HepG2 (cell line): ENCODE measurements around the gene ATP5F1C. TPM values are rescaled to one million over a fixed set of nuclear protein-coding genes. Genes with fewer than 3 reads are reported as not detected.
"Not testable (repeated sequence)": the region's sequence is repeated elsewhere in the genome, so short reads cannot be mapped to it uniquely, and the experiment has no call there.

Experiments used
- FOXA3 ChIP-seq: IDR thresholded peaks from 2 replicates; pipeline ENCODE4 v1.6.1; 2016; ENCODE audit warnings: missing genetic modification reagents, missing compliant biosample characterization
- FOXP1 ChIP-seq, 2 experiments: fragments of 450-650 bp in 1 of 2; IDR thresholded peaks; 2 replicates each; pipeline ENCODE4 v1.6.1; 2017 to 2018; ENCODE audit warnings: antibody characterized with exemption in 1 of 2
- GATAD2A ChIP-seq: IDR thresholded peaks from 2 replicates; pipeline ENCODE4 v1.6.1; 2016
- HNF4A ChIP-seq: sonication (generic); formaldehyde crosslinking; IDR thresholded peaks from 2 replicates; pipeline ENCODE4 v1.4.0; 2020; ENCODE audit warnings: missing genetic modification reagents
- NR2F6 ChIP-seq, 2 experiments: IDR thresholded peaks; 2 replicates each; pipeline ENCODE4 v1.6.1; 2016; ENCODE audit warnings: antibody characterized with exemption in 1 of 2, mild to moderate bottlenecking in 1 of 2
- RARA ChIP-seq: IDR thresholded peaks from 2 replicates; pipeline ENCODE4 v1.6.1; 2016; ENCODE audit warnings: missing genetic modification reagents, missing compliant biosample characterization
- RXRA ChIP-seq: sonication (generic); formaldehyde crosslinking; IDR thresholded peaks from 2 replicates; pipeline ENCODE4 v1.5.1; 2020; ENCODE audit warnings: missing genetic modification reagents
- RXRB ChIP-seq: IDR thresholded peaks from 2 replicates; pipeline ENCODE4 v1.6.1; 2016; ENCODE audit warnings: borderline replicate concordance, missing genetic modification reagents, missing compliant biosample characterization
- SIX1 ChIP-seq: sonication (generic); formaldehyde crosslinking; IDR thresholded peaks from 2 replicates; pipeline ENCODE4 v1.4.0; 2020; ENCODE audit warnings: missing genetic modification reagents, borderline replicate concordance
- TCF12 ChIP-seq, 2 experiments: fragments of 450-650 bp in 1 of 2; sonication (generic) in 1 of 2; formaldehyde crosslinking in 1 of 2; IDR thresholded peaks; 2 replicates each; pipeline versions ENCODE4 v1.6.1 to v1.8.0; 2017 to 2022; ENCODE audit warnings: antibody characterized with exemption in 1 of 2, mild to moderate bottlenecking in 1 of 2, missing genetic modification reagents in 1 of 2, moderate library complexity in 1 of 2
- THRA ChIP-seq: sonication (generic); formaldehyde crosslinking; IDR thresholded peaks from 2 replicates; pipeline ENCODE4 v1.4.0; 2020; ENCODE audit warnings: missing genetic modification reagents, borderline replicate concordance
- ZBTB3 ChIP-seq: sonication (generic); formaldehyde crosslinking; IDR thresholded peaks from 2 replicates; pipeline ENCODE4 v1.4.0; 2020; ENCODE audit warnings: low read depth, mild to moderate bottlenecking, moderate library complexity, missing genetic modification reagents, borderline replicate concordance
- ZBTB43 ChIP-seq: sonication (generic); formaldehyde crosslinking; conservative IDR thresholded peaks from 2 replicates; pipeline ENCODE4 v1.4.0; 2020; ENCODE audit warnings: missing genetic modification reagents
- ZNF292 ChIP-seq: sonication (generic); formaldehyde crosslinking; IDR thresholded peaks from 2 replicates; pipeline ENCODE4 v1.8.1; 2022; ENCODE audit warnings: mild to moderate bottlenecking, low read depth, missing genetic modification reagents, borderline replicate concordance
- ZNF501 ChIP-seq: sonication (generic); formaldehyde crosslinking; IDR thresholded peaks from 2 replicates; pipeline ENCODE4 v1.5.1; 2020; ENCODE audit warnings: mild to moderate bottlenecking, moderate library complexity, missing genetic modification reagents
- polyA plus RNA-seq, 8 experiments: library from polyadenylated mRNA; depleted of rRNA in 3 of 8; stranded (reverse) in 7 of 8; unstranded in 1 of 8; fragments of >200 nt; fragmentation: Illumina TruSeq in 4 of 8; extraction: Trizol in 4 of 8; gene quantifications; 2 replicates each; pipeline versions ENCODE4 v1.2.1 to v1.2.3, GENCODE V29; 2011 to 2016; ENCODE audit warnings: low read depth in 4 of 8, missing spikeins in 1 of 8, mixed read lengths in 1 of 8; ENCODE audit not compliant: insufficient read depth in 1 of 8
- total RNA-seq, 5 experiments: library from RNA; depleted of rRNA; stranded (reverse); fragments of >200 nt; fragmentation: Illumina TruSeq; extraction: Trizol; gene quantifications; 2 replicates each; pipeline ENCODE4 v1.2.3, GENCODE V29; 2016; ENCODE audit warnings: low read depth in 1 of 5
- TF ChIP-seq, protein P1 (sequence below): sonication (generic); formaldehyde crosslinking; IDR thresholded peaks from 2 replicates; pipeline ENCODE4 v1.5.0; 2020; ENCODE audit warnings: mild to moderate bottlenecking, missing genetic modification reagents
- TF ChIP-seq, protein P2 (sequence below): sonication (generic); formaldehyde crosslinking; IDR thresholded peaks from 2 replicates; pipeline ENCODE4 v1.4.0; 2020; ENCODE audit warnings: mild to moderate bottlenecking, missing genetic modification reagents, borderline replicate concordance

The ATP5F1C gene
- total and polyA plus RNA-seq, 2 of the 13 experiments (the other 11 are each of a cell fraction or from before 2014, with no cell fraction given) = 407 to 416 TPM

DNA sequence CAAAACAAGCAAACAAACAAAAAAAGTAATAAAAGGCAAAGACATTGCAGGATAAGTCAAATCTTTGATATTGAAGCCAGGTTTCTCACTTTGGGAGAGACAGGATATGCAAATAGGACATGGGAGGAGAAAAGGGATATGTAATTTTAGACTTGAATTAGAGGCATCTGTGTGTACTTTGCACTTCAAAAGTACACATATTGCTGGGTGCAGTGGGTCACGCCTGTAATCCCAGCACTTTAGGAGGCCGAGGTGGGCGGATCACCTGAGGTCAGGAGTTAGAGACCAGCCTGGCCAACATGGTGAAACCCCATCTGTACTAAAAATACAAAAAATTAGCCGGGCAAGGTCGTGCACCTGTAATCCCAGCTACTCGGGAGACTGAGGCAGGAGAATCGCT is 23.8 kb downstream of the ATP5F1C start (continued):
- TF ChIP-seq FOXA3 = peak; percentile 65
- 0 out of 2 replicates have a peak, but pooled peaks have one; percentile 42 for TF ChIP-seq ZBTB43 (CRISPR knock-in tag)
- TF ChIP-seq ZNF292 (CRISPR knock-in tag) = 0 out of 2 replicates have a peak, but pooled peaks have one; percentile 37
- TF ChIP-seq, protein P1, sequence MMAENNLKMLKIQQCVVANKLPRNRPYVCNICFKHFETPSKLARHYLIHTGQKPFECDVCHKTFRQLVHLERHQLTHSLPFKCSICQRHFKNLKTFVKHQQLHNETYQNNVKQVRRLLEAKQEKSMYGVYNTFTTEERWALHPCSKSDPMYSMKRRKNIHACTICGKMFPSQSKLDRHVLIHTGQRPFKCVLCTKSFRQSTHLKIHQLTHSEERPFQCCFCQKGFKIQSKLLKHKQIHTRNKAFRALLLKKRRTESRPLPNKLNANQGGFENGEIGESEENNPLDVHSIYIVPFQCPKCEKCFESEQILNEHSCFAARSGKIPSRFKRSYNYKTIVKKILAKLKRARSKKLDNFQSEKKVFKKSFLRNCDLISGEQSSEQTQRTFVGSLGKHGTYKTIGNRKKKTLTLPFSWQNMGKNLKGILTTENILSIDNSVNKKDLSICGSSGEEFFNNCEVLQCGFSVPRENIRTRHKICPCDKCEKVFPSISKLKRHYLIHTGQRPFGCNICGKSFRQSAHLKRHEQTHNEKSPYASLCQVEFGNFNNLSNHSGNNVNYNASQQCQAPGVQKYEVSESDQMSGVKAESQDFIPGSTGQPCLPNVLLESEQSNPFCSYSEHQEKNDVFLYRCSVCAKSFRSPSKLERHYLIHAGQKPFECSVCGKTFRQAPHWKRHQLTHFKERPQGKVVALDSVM (CRISPR knock-in tag) = 0 out of 2 replicates have a peak, but pooled peaks have one; percentile 30
- TF ChIP-seq, protein P2, sequence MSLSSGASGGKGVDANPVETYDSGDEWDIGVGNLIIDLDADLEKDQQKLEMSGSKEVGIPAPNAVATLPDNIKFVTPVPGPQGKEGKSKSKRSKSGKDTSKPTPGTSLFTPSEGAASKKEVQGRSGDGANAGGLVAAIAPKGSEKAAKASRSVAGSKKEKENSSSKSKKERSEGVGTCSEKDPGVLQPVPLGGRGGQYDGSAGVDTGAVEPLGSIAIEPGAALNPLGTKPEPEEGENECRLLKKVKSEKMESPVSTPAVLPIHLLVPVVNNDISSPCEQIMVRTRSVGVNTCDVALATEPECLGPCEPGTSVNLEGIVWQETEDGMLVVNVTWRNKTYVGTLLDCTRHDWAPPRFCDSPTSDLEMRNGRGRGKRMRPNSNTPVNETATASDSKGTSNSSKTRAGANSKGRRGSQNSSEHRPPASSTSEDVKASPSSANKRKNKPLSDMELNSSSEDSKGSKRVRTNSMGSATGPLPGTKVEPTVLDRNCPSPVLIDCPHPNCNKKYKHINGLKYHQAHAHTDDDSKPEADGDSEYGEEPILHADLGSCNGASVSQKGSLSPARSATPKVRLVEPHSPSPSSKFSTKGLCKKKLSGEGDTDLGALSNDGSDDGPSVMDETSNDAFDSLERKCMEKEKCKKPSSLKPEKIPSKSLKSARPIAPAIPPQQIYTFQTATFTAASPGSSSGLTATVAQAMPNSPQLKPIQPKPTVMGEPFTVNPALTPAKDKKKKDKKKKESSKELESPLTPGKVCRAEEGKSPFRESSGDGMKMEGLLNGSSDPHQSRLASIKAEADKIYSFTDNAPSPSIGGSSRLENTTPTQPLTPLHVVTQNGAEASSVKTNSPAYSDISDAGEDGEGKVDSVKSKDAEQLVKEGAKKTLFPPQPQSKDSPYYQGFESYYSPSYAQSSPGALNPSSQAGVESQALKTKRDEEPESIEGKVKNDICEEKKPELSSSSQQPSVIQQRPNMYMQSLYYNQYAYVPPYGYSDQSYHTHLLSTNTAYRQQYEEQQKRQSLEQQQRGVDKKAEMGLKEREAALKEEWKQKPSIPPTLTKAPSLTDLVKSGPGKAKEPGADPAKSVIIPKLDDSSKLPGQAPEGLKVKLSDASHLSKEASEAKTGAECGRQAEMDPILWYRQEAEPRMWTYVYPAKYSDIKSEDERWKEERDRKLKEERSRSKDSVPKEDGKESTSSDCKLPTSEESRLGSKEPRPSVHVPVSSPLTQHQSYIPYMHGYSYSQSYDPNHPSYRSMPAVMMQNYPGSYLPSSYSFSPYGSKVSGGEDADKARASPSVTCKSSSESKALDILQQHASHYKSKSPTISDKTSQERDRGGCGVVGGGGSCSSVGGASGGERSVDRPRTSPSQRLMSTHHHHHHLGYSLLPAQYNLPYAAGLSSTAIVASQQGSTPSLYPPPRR (CRISPR knock-in tag) = peak; percentile 54; the same call in 1 of the 2 replicates
- TF ChIP-seq GATAD2A = peak; percentile 26; the same call in 1 of the 2 replicates
- TF ChIP-seq ZBTB3 (CRISPR knock-in tag) = peak; percentile 61; the same call in 1 of the 2 replicates
- 0 out of 2 replicates have a peak, but pooled peaks have one; percentile 14 for TF ChIP-seq NR2F6 (IDR thresholded peaks at IDR 0.05)
- TF ChIP-seq NR2F6 (CRISPR knock-in tag; IDR thresholded peaks at IDR 0.05) = peak; percentile 63
- peak; percentile 72 for TF ChIP-seq HNF4A (CRISPR knock-in tag)
- TF ChIP-seq FOXP1 (IDR thresholded peaks at IDR 0.05) = 0 out of 2 replicates have a peak, but pooled peaks have one; percentile 53
- TF ChIP-seq FOXP1 (CRISPR knock-in tag; IDR thresholded peaks at IDR 0.05); TCF12 (IDR thresholded peaks at IDR 0.05): not testable (repeated sequence)
- TF ChIP-seq SIX1 = peak; percentile 73
- TF ChIP-seq RXRA (CRISPR knock-in tag) = peak; percentile 84; the same call in 1 of the 2 replicates
- TF ChIP-seq ZNF501 (CRISPR knock-in tag) = peak; percentile 42; the same call in 1 of the 2 replicates
- TF ChIP-seq RXRB (CRISPR knock-in tag) = peak; percentile 65; the same call in 1 of the 2 replicates
- peak; percentile 76 for TF ChIP-seq RARA
- TF ChIP-seq THRA = peak; percentile 91
- TF ChIP-seq TCF12 (CRISPR knock-in tag; IDR thresholded peaks at IDR 0.05) = 0 out of 2 replicates have a peak, but pooled peaks have one; percentile 37
